HG03060 (cell line): Measurements from ENCODE around the gene ATXN1L.
"Not testable (repeated sequence)": the region's sequence is repeated elsewhere in the genome, so short reads cannot be mapped to it uniquely, and the experiment has no call there.

Source experiments
- ATAC-seq: cut with Tn5 transposase; IDR thresholded peaks from one replicate; pipeline ENCODE4 v1.9.1; 2021; ENCODE audit warnings: low read depth, moderate number of reproducible peaks; ENCODE audit not compliant: unreplicated experiment

ATXN1L gene, protein sequence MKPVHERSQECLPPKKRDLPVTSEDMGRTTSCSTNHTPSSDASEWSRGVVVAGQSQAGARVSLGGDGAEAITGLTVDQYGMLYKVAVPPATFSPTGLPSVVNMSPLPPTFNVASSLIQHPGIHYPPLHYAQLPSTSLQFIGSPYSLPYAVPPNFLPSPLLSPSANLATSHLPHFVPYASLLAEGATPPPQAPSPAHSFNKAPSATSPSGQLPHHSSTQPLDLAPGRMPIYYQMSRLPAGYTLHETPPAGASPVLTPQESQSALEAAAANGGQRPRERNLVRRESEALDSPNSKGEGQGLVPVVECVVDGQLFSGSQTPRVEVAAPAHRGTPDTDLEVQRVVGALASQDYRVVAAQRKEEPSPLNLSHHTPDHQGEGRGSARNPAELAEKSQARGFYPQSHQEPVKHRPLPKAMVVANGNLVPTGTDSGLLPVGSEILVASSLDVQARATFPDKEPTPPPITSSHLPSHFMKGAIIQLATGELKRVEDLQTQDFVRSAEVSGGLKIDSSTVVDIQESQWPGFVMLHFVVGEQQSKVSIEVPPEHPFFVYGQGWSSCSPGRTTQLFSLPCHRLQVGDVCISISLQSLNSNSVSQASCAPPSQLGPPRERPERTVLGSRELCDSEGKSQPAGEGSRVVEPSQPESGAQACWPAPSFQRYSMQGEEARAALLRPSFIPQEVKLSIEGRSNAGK

DNA sequence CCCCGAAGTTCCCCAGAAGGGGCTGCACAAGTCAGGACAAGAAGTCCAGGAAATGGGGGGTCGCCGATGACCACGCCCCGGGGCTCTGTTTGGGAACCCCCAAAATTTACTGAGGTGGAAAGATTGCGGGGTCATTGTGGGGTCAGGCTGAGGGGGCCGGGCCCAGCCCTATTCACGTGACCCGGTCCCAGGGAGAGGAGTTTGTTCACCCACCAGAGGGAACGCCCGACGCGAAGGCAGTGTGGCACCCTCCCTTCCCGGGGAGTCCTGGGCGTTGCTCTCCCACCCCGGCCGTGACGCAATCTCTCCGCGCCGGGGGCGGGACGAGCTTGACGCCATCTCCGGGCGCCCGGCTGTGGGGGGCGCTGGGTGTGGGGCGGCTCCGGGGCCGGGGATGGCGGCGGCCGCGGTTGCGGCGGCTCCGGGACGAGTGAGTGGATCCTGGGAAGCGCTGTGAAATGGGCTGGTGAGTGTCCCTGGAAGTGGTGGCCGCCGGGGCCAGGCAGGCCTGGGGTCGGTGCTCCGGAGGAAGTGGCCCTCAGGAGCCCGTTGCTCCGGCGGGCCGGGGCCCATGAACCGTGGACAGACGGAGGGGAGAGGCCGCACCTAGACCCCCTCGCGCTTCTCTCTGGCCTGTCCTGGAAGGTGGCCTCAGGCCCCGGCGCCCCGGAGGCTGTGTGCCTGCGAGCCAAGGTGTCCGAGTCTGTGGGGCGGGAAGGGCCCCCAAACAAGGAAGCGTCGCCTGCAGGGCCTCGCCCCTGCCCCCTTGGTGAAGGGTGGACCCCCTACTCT is at the start of gene ATXN1L:
TSS of gene ATXN1L (plus strand) at position 338 of the 792 bp plus-strand sequence. CDS start 3,765 bp downstream, outside the sequence.
- peak; percentile 63 for ATAC-seq

DNA sequence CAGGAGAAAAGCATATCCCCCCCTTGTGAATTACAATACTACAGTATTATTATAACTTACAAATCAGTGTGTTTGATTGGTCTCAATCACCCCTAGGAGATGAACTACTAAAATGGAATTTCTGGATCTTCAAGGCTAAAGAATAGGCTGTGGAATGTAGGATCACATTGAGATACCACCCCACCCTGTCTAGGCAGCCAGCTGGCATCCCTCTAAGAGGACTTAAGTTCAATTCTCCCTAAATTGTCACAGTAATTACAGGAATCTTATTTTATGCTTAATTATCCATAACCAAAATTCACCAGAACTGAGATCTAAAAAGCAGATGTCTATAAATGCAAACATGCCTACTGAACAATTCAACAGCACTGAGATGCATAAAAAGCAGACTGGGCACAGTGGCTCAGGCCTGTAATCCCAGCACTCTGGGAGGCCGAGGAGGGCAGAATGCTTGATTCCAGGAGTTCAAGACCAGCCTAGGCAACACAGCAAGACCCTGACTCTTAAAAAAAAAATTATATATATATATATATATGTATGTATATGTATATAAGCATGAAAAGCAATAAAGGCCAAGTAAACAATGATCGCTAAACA is 49.2 kb upstream of the ATXN1L start:
- ATAC-seq: no peak

DNA sequence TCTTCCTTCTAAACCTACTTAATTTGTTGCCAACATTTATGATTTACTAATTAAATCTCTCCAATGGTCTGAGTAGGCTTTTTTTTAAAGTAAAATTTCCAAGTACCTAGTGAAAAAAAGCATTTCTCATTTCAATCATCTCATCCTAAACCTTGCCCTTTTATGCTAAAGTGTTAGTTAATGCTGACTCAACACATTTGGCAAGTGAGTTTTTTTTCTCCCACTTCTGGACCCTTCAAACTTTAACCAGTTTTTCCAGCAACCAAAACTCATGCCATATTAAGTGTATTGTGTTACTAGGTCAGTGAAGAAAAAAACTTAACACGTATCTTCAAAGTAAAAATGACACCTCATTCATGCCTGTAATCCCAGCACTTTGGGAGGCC is 42.5 kb upstream of the ATXN1L start:
- no peak for ATAC-seq

DNA sequence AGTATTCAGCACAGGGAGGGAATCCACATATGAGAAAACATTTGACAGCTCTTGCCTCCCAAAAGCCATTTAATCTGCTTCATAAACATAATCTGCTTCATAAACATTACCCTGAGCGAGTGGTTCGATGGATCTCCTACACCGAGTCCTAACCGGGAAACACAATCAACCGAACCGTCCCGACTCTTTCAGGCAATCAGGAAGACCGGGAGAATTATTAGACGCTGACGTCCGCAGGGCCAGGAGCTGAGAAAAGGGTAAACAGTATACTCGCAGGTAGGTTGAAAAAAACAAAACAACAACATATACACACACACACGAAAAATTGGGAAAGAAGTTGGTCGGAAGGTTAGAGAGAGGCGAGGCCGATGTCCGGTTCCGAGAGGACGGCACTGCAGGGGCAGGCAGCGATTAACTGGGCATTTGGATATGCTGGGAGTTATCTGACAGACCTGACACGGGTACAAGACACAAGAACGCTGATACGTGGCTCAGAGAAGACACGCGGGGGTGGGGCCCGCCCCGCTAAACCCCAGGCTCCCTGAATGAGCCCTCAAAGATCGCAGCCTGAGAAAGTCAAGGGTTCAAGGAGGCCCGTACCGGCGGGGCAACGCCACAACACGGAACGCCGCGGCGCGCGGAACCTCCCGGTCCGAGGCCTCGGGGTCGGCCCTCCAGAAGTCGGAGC is 37.7 kb upstream of the ATXN1L start:
- ATAC-seq: peak; percentile 20

DNA sequence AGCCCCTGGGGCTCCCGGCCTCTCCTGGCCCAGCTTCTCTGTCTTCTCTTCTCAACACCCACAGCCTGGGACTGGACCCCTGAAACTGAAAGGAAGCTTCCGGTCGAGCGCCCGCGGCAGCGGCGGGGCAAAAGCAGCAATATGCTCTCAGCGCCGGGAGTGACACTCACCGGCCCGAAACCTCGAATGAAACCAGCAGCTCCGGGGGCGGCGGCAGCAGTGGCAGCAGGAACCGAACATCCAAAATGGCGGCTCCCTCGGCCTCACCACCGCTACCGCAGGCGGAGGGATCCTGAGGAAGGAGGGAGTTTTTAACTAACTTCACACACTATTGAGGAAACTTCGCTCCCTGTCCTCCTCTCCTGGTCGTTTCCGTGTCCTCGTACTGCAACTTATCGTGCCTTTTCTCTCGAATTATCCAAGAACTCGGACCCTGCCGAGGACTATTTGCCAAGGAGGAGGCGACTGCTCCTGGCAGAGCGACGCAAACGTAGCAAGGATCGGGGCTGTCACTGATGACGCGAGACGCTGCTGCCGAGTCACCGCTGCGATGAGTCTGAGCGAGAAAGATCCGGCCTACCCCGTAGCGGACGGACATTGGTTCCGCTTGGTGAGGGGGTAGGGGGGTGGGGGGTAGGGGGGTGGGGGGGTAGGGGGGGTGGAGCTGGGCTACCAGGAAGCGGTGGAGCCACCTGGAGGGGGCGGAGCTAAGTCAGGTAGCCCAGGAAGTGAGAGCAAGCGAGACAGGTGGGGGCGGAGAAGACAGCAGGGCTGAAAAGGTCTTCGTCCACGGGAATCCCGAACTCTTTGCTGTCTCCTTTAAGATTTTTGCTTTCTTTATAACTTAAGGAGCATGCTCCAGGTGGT is 37.0 kb upstream of the ATXN1L start, which contains the start of gene AP1G1:
TSS of gene AP1G1 (minus strand) at position 242 of the 867 bp plus-strand sequence. CDS start 19,355 bp downstream, outside the sequence.
- peak; percentile 77 for ATAC-seq

DNA sequence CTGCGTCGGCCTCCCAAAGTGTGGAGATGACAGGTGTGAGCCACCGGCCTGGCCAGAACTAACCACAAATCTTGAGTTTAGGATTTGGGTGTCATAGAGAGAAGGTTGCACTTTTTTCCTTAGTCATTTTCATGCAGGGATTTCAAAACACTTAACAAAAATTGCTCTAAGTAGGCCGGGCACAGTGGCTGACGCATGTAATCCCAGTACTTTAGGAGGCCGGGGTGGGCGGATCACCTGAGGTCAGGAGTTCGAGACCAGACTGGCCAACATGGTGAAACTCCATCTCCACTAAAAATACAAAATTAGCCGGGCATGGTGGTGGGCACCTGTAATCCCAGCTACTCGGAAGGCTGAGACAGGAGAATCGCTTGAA is 35.6 kb upstream of the ATXN1L start:
- not testable (repeated sequence) for ATAC-seq

DNA sequence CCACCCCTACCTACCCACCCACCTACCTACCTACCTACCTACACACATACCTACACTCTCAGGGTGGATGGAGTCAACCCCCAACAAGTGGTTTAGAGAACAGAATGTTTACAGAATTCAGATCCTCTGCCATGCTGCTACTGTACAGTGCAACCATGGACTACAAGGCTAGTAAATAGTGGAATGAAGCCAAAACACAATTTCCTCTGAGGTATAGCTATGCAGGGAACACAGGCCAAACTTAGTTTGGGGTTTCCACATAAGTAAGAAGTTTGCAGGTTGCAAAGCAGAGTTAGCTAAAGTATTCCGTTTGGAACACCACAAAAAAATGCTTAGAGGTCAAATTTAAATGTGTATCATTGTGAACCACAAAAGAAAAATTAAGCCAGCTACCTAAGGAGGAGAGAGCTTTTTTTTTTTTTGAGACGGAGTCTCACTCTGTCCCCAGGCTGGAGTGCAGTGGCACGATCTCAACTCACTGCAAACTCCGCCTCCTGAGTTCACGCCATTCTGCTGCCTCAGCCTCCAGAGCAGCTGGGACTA is 34.4 kb upstream of the ATXN1L start:
- ATAC-seq: no peak

DNA sequence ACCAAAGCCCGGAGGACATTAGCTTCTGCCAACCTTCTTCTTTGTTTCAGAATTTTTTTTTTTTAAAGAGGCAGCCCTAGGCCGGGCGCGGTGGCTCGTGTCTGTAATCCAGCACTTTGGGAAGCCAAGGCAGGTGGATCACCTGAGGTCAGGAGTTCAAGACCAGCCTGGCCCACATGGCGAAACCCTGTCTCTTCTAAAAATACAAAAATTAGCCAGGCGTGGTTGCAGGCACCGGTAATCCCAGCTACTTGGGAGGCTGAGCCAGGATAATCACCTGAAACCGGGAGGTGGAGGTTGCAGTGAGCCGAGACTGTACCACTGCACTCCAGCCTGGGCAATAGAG is 28.6 kb upstream of the ATXN1L start:
- not testable (repeated sequence) for ATAC-seq

DNA sequence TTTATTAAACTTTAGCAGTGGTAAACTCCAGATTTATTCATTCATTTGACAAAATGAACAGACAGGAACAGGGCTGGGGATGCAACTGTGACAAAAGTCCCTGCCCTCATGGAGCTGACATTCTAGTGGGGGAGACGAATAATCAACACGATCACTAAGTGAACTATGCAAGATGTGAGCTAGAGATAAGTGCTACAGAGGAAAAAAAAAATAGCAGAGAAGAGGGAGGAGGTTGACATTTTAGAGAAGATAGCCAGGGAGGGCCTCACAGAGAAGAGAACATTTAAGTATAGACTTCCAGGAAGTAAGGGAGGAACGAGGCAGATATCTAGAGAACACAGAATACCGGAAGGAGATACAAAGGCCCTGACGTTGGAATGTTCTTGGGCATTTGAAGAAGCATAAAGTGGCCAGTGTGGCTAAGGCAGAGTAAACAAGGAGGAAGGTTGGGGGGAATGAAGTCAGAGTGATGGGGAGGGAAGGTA is 19.2 kb upstream of the ATXN1L start:
- no peak for ATAC-seq

DNA sequence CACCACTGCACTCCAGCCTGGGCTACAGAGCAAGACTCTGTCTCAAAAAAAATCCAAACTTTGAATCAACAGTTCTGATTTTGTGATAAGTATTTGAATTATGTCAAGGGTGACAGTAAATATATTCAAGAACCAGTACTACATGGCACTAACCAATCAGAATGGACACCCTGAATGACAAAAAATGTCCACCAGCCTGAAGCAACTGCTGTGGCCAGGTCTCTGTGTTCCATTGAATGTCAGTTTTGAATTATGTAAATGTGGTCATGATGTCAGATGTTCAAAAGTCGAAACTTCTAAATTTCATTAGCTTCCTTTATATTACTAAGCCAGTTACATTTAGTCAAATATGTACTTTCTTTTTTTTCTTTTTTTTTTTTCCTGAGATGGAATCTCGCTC is 15.4 kb upstream of the ATXN1L start:
- no peak for ATAC-seq

DNA sequence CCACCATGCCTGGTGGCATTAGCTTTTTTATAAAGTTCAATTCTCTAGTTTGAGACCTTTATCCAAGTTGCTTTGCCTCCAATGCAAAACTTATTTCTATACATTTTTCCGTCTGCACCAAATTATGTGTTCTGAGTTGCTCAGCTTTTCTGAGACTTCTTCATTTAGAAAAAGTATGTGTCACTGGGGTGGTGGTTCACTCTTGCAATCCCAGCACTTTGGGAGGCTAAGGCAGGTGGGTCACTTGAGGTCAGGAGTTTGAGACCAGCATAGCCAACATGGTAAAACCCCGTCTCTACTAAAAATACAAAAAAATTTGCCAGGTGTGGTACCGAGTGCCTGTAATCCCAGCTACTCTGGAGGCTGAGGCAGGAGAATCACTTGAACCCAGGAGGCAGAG is 14.1 kb upstream of the ATXN1L start:
- not testable (repeated sequence) for ATAC-seq

DNA sequence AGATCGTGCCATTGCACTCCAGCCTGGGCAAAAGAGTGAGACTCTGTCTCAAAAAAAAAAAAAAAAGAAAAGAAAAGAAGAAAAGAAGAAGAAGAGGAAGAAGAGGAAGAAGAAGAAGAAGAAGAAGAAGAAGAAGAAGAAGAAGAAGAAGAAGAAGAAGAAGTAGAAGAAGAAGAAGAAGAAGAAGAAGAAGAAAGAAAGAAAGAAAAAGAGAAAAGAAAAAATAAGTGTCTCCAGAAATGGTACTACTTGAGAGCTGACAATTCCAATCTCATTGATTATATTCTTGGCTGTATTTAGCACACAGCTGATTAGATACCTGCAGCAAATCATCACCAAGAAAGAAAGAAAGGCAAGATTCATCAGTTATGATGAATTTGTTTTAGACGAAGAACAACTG is 13.7 kb upstream of the ATXN1L start:
- not testable (repeated sequence) for ATAC-seq

DNA sequence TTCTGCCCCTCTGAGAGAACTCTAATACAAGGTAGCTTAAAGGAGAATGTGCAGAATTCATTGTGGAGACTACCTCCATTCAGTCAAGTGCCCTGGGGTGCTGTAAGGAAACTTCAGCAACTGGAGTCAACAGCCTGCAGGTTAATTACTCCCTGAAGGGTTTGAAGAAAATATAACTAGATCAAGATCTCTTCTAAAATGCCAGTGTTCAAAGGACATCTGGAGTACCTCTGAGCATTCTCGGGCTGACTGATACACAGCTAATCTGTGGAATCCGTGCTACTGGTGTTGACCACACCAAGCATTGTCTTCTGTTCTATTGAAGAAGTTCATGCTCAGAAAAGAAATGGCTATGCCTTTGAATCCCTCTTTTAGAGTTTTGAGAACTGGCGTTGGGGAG is 11.5 kb upstream of the ATXN1L start:
- ATAC-seq: no peak

DNA sequence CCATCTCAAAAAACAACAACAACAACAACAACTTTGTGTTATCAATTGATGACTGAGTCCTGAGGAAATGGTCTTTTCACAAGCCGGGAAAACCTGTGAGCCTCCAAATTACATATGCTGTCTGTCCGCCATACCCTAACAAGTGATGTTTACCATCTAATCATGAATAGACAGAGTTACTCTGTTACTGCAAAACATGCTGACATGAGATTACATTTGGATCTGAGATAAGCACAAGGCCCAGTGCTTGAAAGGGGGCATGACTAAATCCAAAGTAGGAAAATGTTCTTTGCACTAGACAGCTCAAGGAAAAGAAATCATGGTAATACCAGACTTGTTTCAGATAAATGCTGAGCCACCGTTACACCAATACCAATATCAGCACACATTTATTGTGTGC is 8.6 kb upstream of the ATXN1L start:
- no peak for ATAC-seq

DNA sequence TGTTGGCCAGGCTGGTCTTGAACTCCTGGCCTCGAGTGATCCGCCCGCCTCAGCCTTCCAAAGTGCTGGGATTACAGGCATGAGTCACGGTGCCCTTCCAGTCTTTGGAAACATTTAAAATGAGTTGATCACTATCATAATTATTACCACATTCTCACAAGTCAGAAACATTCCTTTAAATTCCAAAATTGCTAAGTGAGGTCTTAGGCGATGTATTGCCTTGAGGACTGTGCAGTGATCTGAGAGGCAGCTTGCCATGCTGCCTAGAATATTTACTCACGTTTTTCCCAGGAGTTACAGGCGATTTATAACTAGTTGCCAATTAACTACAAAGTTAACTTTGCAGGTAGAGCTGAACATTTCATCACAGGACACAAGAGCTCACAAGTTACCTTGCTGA is 5.7 kb upstream of the ATXN1L start:
- no peak for ATAC-seq

DNA sequence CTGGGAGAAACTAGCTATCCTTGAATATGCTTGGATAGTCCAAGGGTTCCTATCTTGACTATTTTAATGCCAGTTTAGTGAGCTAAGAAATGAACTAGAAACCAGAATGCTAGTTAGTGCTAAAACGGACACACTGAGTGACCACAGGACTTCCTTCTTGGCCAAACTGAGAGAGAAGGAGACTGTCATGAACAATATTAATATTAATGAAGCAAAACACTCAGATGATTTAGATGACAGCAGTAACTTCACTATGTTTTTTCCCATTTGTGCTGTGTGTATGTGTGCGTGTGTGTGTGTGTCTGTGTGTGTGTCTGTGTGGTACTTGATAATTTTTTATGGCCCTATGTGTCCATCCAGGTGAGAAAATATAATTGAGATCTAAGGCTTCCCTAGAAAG is 2.2 kb upstream of the ATXN1L start:
- ATAC-seq: no peak

DNA sequence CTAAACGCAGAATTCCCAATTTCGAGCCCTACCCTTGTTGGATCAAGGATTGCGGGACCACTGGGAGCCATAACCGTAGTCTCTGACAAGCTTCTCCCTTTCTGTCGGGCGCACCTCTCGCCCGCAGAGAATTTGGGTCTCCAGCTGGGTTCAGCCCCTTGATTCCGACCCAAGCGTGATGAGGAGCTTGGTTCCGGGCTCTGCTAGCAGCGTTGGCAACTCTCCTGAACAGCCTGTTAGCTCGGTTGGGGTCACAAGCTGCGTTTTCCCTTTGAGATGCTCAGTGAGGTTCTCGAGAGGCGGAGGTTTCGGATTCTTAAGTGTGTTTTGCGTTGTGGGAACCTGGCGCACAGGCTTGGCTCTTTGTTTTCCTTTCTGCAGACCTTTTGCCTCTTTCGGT is 655 bp downstream of the ATXN1L start:
- ATAC-seq: no peak

DNA sequence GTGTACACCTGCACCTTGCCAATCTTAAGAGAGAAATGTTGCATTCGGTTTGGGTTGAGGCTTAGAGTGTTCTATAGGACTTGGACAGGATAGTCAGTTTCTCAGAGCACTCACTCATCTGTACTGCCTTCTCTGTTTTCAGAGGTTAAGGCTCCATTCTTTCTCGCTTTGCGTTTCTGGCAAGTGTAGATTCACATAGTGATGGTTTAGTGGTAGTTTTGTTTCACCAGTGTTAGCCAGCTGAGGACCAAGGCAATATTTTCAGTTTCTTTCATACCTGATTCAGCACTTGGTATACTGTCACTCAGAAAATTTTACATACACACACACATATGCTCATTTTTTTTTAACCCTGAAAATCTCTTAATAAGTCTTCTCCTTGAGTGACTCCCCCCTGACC is 1.3 kb downstream of the ATXN1L start:
- ATAC-seq: no peak

DNA sequence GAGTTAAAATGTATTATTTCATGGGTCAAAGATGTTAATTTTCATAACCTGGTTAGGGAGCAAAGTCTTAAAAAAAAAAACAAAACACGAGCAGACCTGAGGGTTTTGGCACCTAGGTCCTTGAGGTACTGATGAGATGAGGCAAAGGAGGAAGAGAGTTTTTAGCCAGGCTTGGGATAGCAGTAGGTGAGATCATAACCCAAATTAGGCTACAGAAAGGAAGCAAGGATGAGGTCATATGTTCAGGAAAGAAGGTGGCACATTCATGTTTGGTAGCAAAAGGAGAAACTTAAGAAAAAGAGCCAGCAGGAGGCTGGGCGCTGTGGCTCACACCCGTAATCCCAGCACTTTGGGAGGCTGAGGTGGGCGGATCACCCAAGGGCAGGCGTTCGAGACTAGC is 2.8 kb downstream of the ATXN1L start:
- ATAC-seq: no peak
